Measurements from ENCODE around the gene KLHL1. TPM values are rescaled to one million over a fixed set of nuclear protein-coding genes. Genes with fewer than 3 reads are reported as not detected.
"Not testable (repeated sequence)": the region's sequence is repeated elsewhere in the genome, so short reads cannot be mapped to it uniquely, and the experiment has no call there.

Gene KLHL1
- not detected in 2 replicates for total RNA-seq (2014; rRNA removed; shearing (Covaris generic); ENCODE audit: low replicate concordance)

- no peak within 1 kb of the TSS for H2AFZ ChIP-seq (ENCODE audit: low read length)
- no peaks in the 10 kb centered on the region for H3K79me2 ChIP-seq (ENCODE audit: low read length)
- no peaks in the 10 kb centered on the region for H3K9me2 ChIP-seq (replicated peaks; ENCODE audit: insufficient read depth, low read length)
- no peak within 1 kb of the TSS for H3K27ac ChIP-seq (ENCODE audit: low read length)
- no peak for DNase-seq
- H3K36me3 ChIP-seq (ENCODE audit: insufficient read depth, low read length), result no peaks in the 10 kb centered on the region
- H3K9me3 ChIP-seq (ENCODE audit: low read length), result no peaks in the 10 kb centered on the region
- no peaks in the 10 kb centered on the region for H4K20me1 ChIP-seq (ENCODE audit: insufficient read depth, low read depth, low read length)
- H3K27me3 ChIP-seq (ENCODE audit: low read length), result no peaks in the 10 kb centered on the region
- H3K4me3 ChIP-seq (ENCODE audit: low read length), result no peak within 1 kb of the TSS
- H3K4me1 ChIP-seq (ENCODE audit: low read length), result no peaks in the 10 kb centered on the region
- no peak within 1 kb of the TSS for H3K9ac ChIP-seq (ENCODE audit: low read length)
- no peak within 1 kb of the TSS for H3K4me2 ChIP-seq (ENCODE audit: low read depth, low read length, poor library complexity, severe bottlenecking)
These were observed at the start of gene KLHL1 for GRCh38 chr13:70108356-70109105. TSS of gene KLHL1 (minus strand) at chr13:70108452. CDS start at chr13:70107699, 753 bp downstream.

- not testable (repeated sequence) for H3K9ac ChIP-seq (ENCODE audit: low read length); H3K27ac ChIP-seq (ENCODE audit: low read length); H2AFZ ChIP-seq (ENCODE audit: low read length); H3K79me2 ChIP-seq (ENCODE audit: low read length); H3K9me3 ChIP-seq (ENCODE audit: low read length); H3K4me2 ChIP-seq (ENCODE audit: low read depth, low read length, poor library complexity, severe bottlenecking); H3K4me3 ChIP-seq (ENCODE audit: low read length); H3K36me3 ChIP-seq (ENCODE audit: insufficient read depth, low read length); H3K9me2 ChIP-seq (replicated peaks; ENCODE audit: insufficient read depth, low read length); H3K27me3 ChIP-seq (ENCODE audit: low read length); H4K20me1 ChIP-seq (ENCODE audit: insufficient read depth, low read depth, low read length); H3K4me1 ChIP-seq (ENCODE audit: low read length); DNase-seq
These were observed 34.4 kb upstream of the KLHL1 start for GRCh38 chr13:70142658-70143057.

GRCh38 chr13:70128098-70128497 is 19.8 kb upstream of the KLHL1 start:
- 0 out of 2 replicates have a peak, but pooled peaks cover 2% of the 10 kb centered on the region for H3K9me3 ChIP-seq (ENCODE audit: low read length)
- no peaks in the 10 kb centered on the region for H4K20me1 ChIP-seq (ENCODE audit: insufficient read depth, low read depth, low read length)
- H3K9ac ChIP-seq (ENCODE audit: low read length), result no peak overlapping the region
- no peak overlapping the region for H3K4me3 ChIP-seq (ENCODE audit: low read length)
- no peaks in the 10 kb centered on the region for H3K36me3 ChIP-seq (ENCODE audit: insufficient read depth, low read length)
- no peak overlapping the region for H3K4me2 ChIP-seq (ENCODE audit: low read depth, low read length, poor library complexity, severe bottlenecking)
- H3K4me1 ChIP-seq (ENCODE audit: low read length), result no peaks in the 10 kb centered on the region
- H3K27me3 ChIP-seq (ENCODE audit: low read length), result no peaks in the 10 kb centered on the region
- no peaks in the 10 kb centered on the region for H3K79me2 ChIP-seq (ENCODE audit: low read length)
- no peak overlapping the region for H3K27ac ChIP-seq (ENCODE audit: low read length)
- DNase-seq, result no peak
- H2AFZ ChIP-seq (ENCODE audit: low read length), result no peak overlapping the region
- H3K9me2 ChIP-seq (replicated peaks; ENCODE audit: insufficient read depth, low read length), result no peaks in the 10 kb centered on the region

- H3K9me3 ChIP-seq (ENCODE audit: low read length), result 0 out of 2 replicates have a peak, but pooled peaks cover 2% of the 10 kb centered on the region
- no peaks in the 10 kb centered on the region for H3K79me2 ChIP-seq (ENCODE audit: low read length)
- no peak overlapping the region for H3K4me2 ChIP-seq (ENCODE audit: low read depth, low read length, poor library complexity, severe bottlenecking)
- no peaks in the 10 kb centered on the region for H3K9me2 ChIP-seq (replicated peaks; ENCODE audit: insufficient read depth, low read length)
- DNase-seq, result no peak
- no peak overlapping the region for H3K4me3 ChIP-seq (ENCODE audit: low read length)
- H3K27me3 ChIP-seq (ENCODE audit: low read length), result no peaks in the 10 kb centered on the region
- H2AFZ ChIP-seq (ENCODE audit: low read length), result no peak overlapping the region
- no peak overlapping the region for H3K27ac ChIP-seq (ENCODE audit: low read length)
- H3K36me3 ChIP-seq (ENCODE audit: insufficient read depth, low read length), result no peaks in the 10 kb centered on the region
- no peaks in the 10 kb centered on the region for H4K20me1 ChIP-seq (ENCODE audit: insufficient read depth, low read depth, low read length)
- no peaks in the 10 kb centered on the region for H3K4me1 ChIP-seq (ENCODE audit: low read length)
- no peak overlapping the region for H3K9ac ChIP-seq (ENCODE audit: low read length)
These were observed 17.4 kb upstream of the KLHL1 start for GRCh38 chr13:70125693-70126092.

GRCh38 chr13:70117338-70117905 is 9.2 kb upstream of the KLHL1 start:
- Histone ChIP-seq H3K27me3 (ENCODE audit: low read length) (no peaks in the 10 kb centered on the region), H3K27ac (ENCODE audit: low read length) (no peak overlapping the region), H3K4me2 (ENCODE audit: low read depth, low read length, poor library complexity, severe bottlenecking) (no peak overlapping the region)

GRCh38 chr13:70107498-70108281 is 562 bp downstream of the KLHL1 start, which contains the start of gene ATXN8OS:
TSS of gene ATXN8OS (plus strand) at chr13:70107826.
- Histone ChIP-seq H2AFZ (ENCODE audit: low read length) (no peak within 1 kb of the TSS), H3K9me3 (ENCODE audit: low read length) (no peaks in the 10 kb centered on the region), H3K9ac (ENCODE audit: low read length) (no peak within 1 kb of the TSS), H3K27ac (ENCODE audit: low read length) (no peak within 1 kb of the TSS), H3K4me1 (ENCODE audit: low read length) (no peaks in the 10 kb centered on the region), H3K36me3 (ENCODE audit: insufficient read depth, low read length) (no peaks in the 10 kb centered on the region), H3K4me3 (ENCODE audit: low read length) (no peak within 1 kb of the TSS), H4K20me1 (ENCODE audit: insufficient read depth, low read depth, low read length) (no peaks in the 10 kb centered on the region), H3K4me2 (ENCODE audit: low read depth, low read length, poor library complexity, severe bottlenecking) (no peak within 1 kb of the TSS), H3K27me3 (ENCODE audit: low read length) (no peaks in the 10 kb centered on the region), H3K79me2 (ENCODE audit: low read length) (no peaks in the 10 kb centered on the region), H3K9me2 (replicated peaks; ENCODE audit: insufficient read depth, low read length) (no peaks in the 10 kb centered on the region)
- no peak for DNase-seq

More at GRCh38 chr13:70117338-70117905, 9.2 kb upstream of the KLHL1 start:
- H3K79me2 ChIP-seq (ENCODE audit: low read length), result no peaks in the 10 kb centered on the region
- no peaks in the 10 kb centered on the region for H3K36me3 ChIP-seq (ENCODE audit: insufficient read depth, low read length)
- H3K4me1 ChIP-seq (ENCODE audit: low read length), result no peaks in the 10 kb centered on the region
- no peak overlapping the region for H2AFZ ChIP-seq (ENCODE audit: low read length)
- H3K9me2 ChIP-seq (replicated peaks; ENCODE audit: insufficient read depth, low read length), result no peaks in the 10 kb centered on the region
- no peak overlapping the region for H3K9ac ChIP-seq (ENCODE audit: low read length)
- no peaks in the 10 kb centered on the region; the same call in 1 of the 2 replicates for H3K9me3 ChIP-seq (ENCODE audit: low read length)
- no peak overlapping the region for H3K4me3 ChIP-seq (ENCODE audit: low read length)
- DNase-seq, result no peak
- H4K20me1 ChIP-seq (ENCODE audit: insufficient read depth, low read depth, low read length), result no peaks in the 10 kb centered on the region

- H3K9me2 ChIP-seq (replicated peaks; ENCODE audit: insufficient read depth, low read length), result no peaks in the 10 kb centered on the region
- no peaks in the 10 kb centered on the region for H3K27me3 ChIP-seq (ENCODE audit: low read length)
- H3K4me3 ChIP-seq (ENCODE audit: low read length), result no peak overlapping the region
- H3K4me2 ChIP-seq (ENCODE audit: low read depth, low read length, poor library complexity, severe bottlenecking), result no peak overlapping the region
- H2AFZ ChIP-seq (ENCODE audit: low read length), result no peak overlapping the region
- no peaks in the 10 kb centered on the region for H3K36me3 ChIP-seq (ENCODE audit: insufficient read depth, low read length)
- no peak overlapping the region for H3K27ac ChIP-seq (ENCODE audit: low read length)
- H3K9me3 ChIP-seq (ENCODE audit: low read length), result no peaks in the 10 kb centered on the region
- H3K9ac ChIP-seq (ENCODE audit: low read length), result no peak overlapping the region
- no peaks in the 10 kb centered on the region for H3K4me1 ChIP-seq (ENCODE audit: low read length)
- no peak for DNase-seq
- H3K79me2 ChIP-seq (ENCODE audit: low read length), result no peaks in the 10 kb centered on the region
- no peaks in the 10 kb centered on the region for H4K20me1 ChIP-seq (ENCODE audit: insufficient read depth, low read depth, low read length)
These were observed 1.1 kb downstream of the KLHL1 start for GRCh38 chr13:70107125-70107497.

- Histone ChIP-seq H4K20me1 (ENCODE audit: insufficient read depth, low read depth, low read length) (no peaks in the 10 kb centered on the region), H3K9ac (ENCODE audit: low read length) (no peak overlapping the region), H3K9me2 (replicated peaks; ENCODE audit: insufficient read depth, low read length) (no peaks in the 10 kb centered on the region), H3K4me3 (ENCODE audit: low read length) (no peak overlapping the region), H3K27ac (ENCODE audit: low read length) (no peak overlapping the region), H3K4me1 (ENCODE audit: low read length) (no peaks in the 10 kb centered on the region), H2AFZ (ENCODE audit: low read length) (no peak overlapping the region), H3K9me3 (ENCODE audit: low read length) (no peaks in the 10 kb centered on the region), H3K79me2 (ENCODE audit: low read length) (no peaks in the 10 kb centered on the region), H3K27me3 (ENCODE audit: low read length) (no peaks in the 10 kb centered on the region), H3K4me2 (ENCODE audit: low read depth, low read length, poor library complexity, severe bottlenecking) (no peak overlapping the region), H3K36me3 (ENCODE audit: insufficient read depth, low read length) (no peaks in the 10 kb centered on the region)
- DNase-seq, result no peak
These were observed 3.8 kb downstream of the KLHL1 start for GRCh38 chr13:70104481-70104880.

Measured in Karpas-422 (cell line).